Kidney (tissue), 14 donors: ENCODE results near the gene PHLDB1. TPM values are rescaled to one million over a fixed set of nuclear protein-coding genes. Genes with fewer than 3 reads are reported as not detected.

Source experiments
- DNase-seq, 5 donors: peaks; one replicate each; pipeline ENCODE4 v3.0.0-alpha.2; 2013 to 2020
- FAIRE-seq: peaks from 2 replicates; lab custom pipeline; 2012; peaks lifted over from hg19 to GRCh38; lab: Jason Lieb, UNC
- H3K27ac ChIP-seq, 2 donors: one replicate each; pipeline ENCODE4 v1.7.0; 2013; ENCODE audit warnings: low read depth in 2 of 2, low read length in 2 of 2, inconsistent platforms in 1 of 2
- H3K27me3 ChIP-seq: one replicate; pipeline ENCODE4 v1.7.1; 2013; ENCODE audit warnings: low read length, inconsistent platforms; ENCODE audit not compliant: control insufficient read depth, insufficient read depth
- H3K36me3 ChIP-seq, 3 donors: one replicate each; pipeline versions ENCODE4 v1.7.0 to v1.7.1; 2013; ENCODE audit warnings: low read length in 3 of 3, control low read depth in 1 of 3, inconsistent platforms in 1 of 3; ENCODE audit not compliant: insufficient read depth in 3 of 3, control insufficient read depth in 2 of 3
- H3K4me1 ChIP-seq, 3 donors: one replicate each; pipeline versions ENCODE4 v1.7.0 to v1.7.1; 2013; ENCODE audit warnings: low read length in 3 of 3, inconsistent platforms in 1 of 3, low read depth in 1 of 3; ENCODE audit not compliant: control insufficient read depth in 2 of 3, insufficient read depth in 2 of 3
- H3K4me3 ChIP-seq, 3 donors: one replicate each; pipeline versions ENCODE4 v1.7.0 to v1.8.1; 2013; ENCODE audit warnings: low read length in 3 of 3, control low read depth in 1 of 3, inconsistent platforms in 1 of 3
- H3K9ac ChIP-seq, 3 donors: one replicate each; pipeline versions ENCODE4 v1.7.0 to v1.7.1; 2013; ENCODE audit warnings: low read length in 3 of 3, control low read depth in 1 of 3, inconsistent platforms in 1 of 3
- H3K9me3 ChIP-seq, 3 donors: one replicate each; pipeline versions ENCODE4 v1.7.0 to v1.7.1; 2013; ENCODE audit warnings: low read length in 3 of 3, control low read depth in 1 of 3, inconsistent platforms in 1 of 3; ENCODE audit not compliant: control insufficient read depth in 2 of 3, insufficient read depth in 1 of 3
- intact Hi-C: fragments of 100-400 bp; cut with DNase I; formaldehyde crosslinking; loops from one replicate; pipeline ENCODE4 v1.11.1; 2022
- polyA plus RNA-seq: library from polyadenylated mRNA; stranded (reverse); fragments of 350-450 nt; fragmentation: Illumina TruSeq; extraction: RNeasy Lipid Tissue Mini Kit (QIAGEN cat#74804); gene quantifications from one replicate; pipeline ENCODE4 v1.2.3, GENCODE V29; 2014; ENCODE audit warnings: low read depth, low replicate concordance; ENCODE audit not compliant: insufficient read depth
- total RNA-seq: library from RNA; stranded (reverse); fragmentation: NEBNext Ultra II Directional; extraction: Animal tissue kit (Norgen Biotek cat#: 25700); gene quantifications from one replicate; pipeline ENCODE4 v1.2.1, GENCODE V29; 2021
- TF ChIP-seq, protein P1 (sequence below): IDR thresholded peaks from 3 replicates; pipeline ENCODE4 v1.5.1; 2012; ENCODE audit warnings: mild to moderate bottlenecking, moderate library complexity, borderline replicate concordance; ENCODE audit not compliant: insufficient read depth; ENCODE audit errors: extremely low read depth
- donor health status: control.
- donor health status: control.
- donor health status: control.
- donor health status: control.
- donor health status: control.
- donor health status: DM: yes; HTN: yes; CAD: no.
- donor health status: Normal renal cell carcinoma (clear cell type).

The PHLDB1 gene
- total and polyA plus RNA-seq, 2 donors from 2014 or later: 39.1 to 118 TPM

GRCh38 chr11:118689503-118689851 lies 82.1 kb downstream of the PHLDB1 start:
- no peaks in the 10 kb centered on the region for H3K27me3 ChIP-seq
- FAIRE-seq (no peak), DNase-seq (no peak)
- H3K27ac ChIP-seq: peak overlapping the region in 1 of 2 donors; percentile 57
- H3K4me1 ChIP-seq: peaks cover 0 to 7% (median 0%) of the 10 kb centered on the region in 3 donors
- peak overlapping the region in 1 of 3 donors; percentile 45 for H3K4me3 ChIP-seq
- no peaks in the 10 kb centered on the region for H3K36me3 ChIP-seq
- intact Hi-C loops: loop anchor here (2.0 kb wide), 1 partner anchor 267 kb away; the partner anchor contains the start of gene UPK2
- no peak overlapping the region for H3K9ac ChIP-seq
- no peaks in the 10 kb centered on the region for H3K9me3 ChIP-seq
- TF ChIP-seq, protein P1, sequence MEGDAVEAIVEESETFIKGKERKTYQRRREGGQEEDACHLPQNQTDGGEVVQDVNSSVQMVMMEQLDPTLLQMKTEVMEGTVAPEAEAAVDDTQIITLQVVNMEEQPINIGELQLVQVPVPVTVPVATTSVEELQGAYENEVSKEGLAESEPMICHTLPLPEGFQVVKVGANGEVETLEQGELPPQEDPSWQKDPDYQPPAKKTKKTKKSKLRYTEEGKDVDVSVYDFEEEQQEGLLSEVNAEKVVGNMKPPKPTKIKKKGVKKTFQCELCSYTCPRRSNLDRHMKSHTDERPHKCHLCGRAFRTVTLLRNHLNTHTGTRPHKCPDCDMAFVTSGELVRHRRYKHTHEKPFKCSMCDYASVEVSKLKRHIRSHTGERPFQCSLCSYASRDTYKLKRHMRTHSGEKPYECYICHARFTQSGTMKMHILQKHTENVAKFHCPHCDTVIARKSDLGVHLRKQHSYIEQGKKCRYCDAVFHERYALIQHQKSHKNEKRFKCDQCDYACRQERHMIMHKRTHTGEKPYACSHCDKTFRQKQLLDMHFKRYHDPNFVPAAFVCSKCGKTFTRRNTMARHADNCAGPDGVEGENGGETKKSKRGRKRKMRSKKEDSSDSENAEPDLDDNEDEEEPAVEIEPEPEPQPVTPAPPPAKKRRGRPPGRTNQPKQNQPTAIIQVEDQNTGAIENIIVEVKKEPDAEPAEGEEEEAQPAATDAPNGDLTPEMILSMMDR: no peak

GRCh38 chr11:118689852-118690552 lies 82.6 kb downstream of the PHLDB1 start:
- intact Hi-C loops: loop anchor here (2.0 kb wide), 1 partner anchor 267 kb away; the partner anchor contains the start of gene UPK2
- no peaks in the 10 kb centered on the region for H3K36me3 ChIP-seq
- peak; percentile 84 to 99 (median 94) for DNase-seq
- no peaks in the 10 kb centered on the region for H3K9me3 ChIP-seq
- H3K4me3 ChIP-seq: peak overlapping the region; percentile 36 to 60 (median 45)
- peaks cover 0 to 7% (median 0%) of the 10 kb centered on the region in 3 donors for H3K4me1 ChIP-seq
- H3K9ac ChIP-seq: peak overlapping the region in 1 of 3 donors; percentile 10
- H3K27me3 ChIP-seq: no peaks in the 10 kb centered on the region
- TF ChIP-seq, protein P1: peak; percentile 98
- H3K27ac ChIP-seq: peak overlapping the region; percentile 80 to 84
- FAIRE-seq: peak; percentile 46

GRCh38 chr11:118690553-118691304 lies 83.3 kb downstream of the PHLDB1 start:
- peak overlapping the region; percentile 65 to 80 for H3K27ac ChIP-seq
- FAIRE-seq (no peak), DNase-seq (no peak)
- no peak overlapping the region for H3K4me3 ChIP-seq
- H3K4me1 ChIP-seq: peaks cover 0 to 7% (median 0%) of the 10 kb centered on the region in 3 donors
- H3K9me3 ChIP-seq: no peaks in the 10 kb centered on the region
- H3K27me3 ChIP-seq: no peaks in the 10 kb centered on the region
- H3K9ac ChIP-seq: peak overlapping the region in 1 of 3 donors; percentile 10
- intact Hi-C loops: no loop called here
- TF ChIP-seq, protein P1: no peak
- H3K36me3 ChIP-seq: no peaks in the 10 kb centered on the region
